ENCODE data around the gene RAB21.
"Not testable (repeated sequence)": the region's sequence is repeated elsewhere in the genome, so short reads cannot be mapped to it uniquely, and the experiment has no call there.

Gene RAB21

DNA sequence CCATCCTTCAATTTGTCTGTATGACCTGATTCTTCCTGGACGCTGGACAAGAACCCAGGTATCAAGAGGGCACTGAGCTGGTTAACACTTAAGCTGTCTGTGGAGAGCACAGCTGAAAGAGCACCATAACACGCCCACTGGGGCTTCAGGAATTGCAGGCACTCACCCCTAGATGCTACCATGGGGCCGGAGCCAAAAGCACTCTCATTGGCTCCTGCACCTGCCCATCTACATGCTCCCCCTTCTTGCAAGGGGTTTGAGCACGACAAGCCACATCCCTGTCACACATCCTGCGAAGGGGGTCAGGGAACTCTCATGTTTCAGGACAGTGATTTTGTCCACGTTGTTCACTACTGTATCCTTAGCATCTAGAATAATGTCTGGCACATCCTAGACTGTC, 49.8 kb downstream of the RAB21 start:
- DNase-seq = no peak

DNA sequence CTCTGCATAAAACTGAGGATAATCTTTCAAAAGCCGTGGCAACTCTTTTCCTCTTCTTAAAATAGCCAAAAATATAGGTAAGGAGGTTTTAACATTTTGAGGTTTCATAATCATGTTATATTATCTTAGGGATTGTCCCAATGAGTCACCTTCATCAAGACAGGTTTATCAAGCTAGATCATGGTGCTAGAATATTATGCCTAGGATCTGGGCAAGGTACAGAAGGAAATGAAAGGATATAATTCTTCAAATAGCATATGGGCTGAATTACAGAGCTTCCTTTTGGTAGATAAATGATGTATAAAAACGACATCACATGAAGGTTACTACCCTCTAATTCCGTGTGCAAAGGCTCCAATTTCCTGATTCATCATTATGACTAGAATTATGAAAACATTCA, 56.3 kb downstream of the RAB21 start:
- no peak for DNase-seq

DNA sequence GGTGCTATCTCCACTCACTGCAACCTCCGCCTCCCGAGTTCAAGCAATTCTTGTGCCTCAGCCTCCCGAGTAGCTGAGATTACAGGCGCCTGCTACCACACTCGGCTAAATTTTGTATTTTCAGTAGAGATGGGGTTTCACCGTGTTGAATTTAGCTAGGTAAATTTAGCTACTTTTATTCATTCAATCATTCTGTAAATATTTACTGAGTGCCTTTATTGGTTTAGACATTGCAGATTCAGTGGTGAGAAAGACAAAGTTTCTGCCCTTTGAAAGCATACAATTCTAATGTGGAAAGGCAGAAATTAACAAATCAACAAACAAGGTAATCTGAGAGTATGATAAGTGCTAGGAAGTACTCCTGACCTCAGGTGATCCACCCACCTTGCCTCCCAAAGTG, 60.6 kb downstream of the RAB21 start:
- DNase-seq = not testable (repeated sequence)

DNA sequence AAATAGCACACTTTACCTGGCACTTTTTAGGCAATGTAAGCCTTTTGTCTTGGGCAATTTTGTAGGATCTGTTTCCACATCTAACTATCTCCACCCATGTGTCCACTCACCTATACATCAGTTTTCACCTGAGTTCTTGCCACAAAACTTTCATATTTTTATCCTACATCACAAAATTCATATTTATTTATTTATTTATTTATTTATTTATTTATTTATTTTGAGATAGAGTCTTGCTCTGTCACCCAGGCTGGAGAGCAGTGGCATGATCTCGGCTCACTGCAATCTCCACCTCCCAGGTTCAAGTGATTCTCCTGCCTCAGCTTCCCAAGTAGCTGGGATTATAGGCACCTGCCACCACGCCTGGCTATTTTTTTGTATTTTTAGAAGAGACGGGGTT, 67.4 kb downstream of the RAB21 start:
- not testable (repeated sequence) for DNase-seq

DNA sequence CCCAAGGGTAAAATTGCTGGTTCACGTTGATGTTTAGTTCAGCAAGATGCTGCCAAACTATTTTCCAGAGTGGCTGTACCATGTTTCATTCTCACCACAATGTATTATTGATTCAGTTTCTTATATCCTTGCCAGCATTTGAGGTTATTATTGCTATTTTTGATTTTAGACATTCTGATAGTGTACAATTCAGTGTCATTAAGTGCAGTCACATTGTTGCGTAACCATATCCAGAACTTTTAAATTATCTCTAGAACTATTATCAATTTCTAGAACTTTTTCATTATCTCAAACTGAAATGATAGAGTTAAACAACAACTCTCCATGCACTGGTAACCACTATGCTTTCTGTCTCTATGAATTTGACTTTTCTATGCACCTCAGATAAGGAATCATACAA, 74.2 kb downstream of the RAB21 start:
- DNase-seq = no peak

DNA sequence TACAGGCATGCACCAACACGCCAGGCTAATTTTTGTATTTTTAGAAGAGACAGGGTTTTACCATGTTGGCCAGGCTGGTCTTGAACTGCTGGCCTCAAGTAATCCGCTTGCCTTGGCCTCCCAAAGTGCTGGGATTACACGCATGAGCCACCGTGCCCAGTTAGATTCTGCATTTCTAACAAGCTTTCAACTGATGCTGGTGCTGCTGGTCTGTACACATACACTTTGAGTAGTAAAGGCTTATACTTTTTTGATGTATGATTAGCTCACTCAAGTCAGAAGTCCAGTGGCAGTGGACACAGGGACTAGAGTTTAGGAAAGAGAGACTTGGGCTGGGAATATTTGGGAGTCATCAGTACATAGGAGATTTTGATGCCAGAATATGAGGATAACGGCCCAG, 82.7 kb downstream of the RAB21 start:
- DNase-seq = no peak

DNA sequence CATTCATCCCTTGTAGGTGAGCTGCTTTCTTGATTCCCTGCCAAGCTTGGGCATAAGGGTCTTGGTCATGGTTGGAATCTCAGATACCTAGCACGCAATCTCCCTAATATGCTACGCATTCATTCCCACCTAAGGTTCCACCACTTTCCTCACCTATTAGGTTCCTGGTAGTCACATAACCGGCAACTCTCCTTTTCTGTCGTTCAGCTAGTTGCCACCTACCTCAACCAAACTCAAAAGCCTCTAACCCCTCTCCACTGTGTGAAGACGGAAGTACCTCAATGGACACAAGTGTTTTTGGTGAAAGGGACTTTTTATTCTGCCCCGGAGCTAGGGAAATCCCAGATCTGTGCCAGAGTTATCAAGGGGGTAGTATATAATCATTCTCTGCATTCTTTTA, 83.6 kb downstream of the RAB21 start:
- DNase-seq = no peak

- DNase-seq = no peak
Measured at GRCh38 chr12:71838676-71839075, 84.0 kb downstream of the RAB21 start.

DNA sequence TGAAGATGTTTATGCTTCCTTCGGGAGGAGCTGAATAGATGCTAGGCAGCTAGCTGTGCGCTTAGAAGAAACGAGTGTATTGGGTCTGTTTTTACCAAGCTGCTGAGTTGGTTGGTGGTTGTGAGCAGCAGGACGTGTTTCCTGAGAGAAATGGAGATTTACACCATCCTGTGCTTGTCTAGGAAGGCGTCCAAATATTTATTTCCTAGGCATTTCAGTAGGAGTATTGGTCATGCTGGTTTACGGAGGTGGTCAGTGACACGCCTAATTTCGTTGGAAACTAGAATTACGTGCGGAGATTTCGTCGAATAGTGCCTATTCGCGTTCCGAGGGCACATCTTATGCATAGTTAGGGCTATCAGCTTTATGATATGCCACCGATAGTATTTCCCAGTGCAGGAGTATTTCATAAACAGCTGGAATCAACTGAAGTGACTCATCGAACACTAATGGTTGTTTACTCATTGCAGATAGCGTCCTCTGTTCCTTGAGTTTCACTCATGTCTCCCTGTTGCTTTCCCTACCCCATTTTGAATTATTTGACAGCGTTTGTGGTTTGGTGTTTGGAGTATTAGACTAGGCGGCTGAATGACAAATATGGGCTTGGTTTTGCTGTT, 85.7 kb downstream of the RAB21 start:
- no peak for DNase-seq

DNA sequence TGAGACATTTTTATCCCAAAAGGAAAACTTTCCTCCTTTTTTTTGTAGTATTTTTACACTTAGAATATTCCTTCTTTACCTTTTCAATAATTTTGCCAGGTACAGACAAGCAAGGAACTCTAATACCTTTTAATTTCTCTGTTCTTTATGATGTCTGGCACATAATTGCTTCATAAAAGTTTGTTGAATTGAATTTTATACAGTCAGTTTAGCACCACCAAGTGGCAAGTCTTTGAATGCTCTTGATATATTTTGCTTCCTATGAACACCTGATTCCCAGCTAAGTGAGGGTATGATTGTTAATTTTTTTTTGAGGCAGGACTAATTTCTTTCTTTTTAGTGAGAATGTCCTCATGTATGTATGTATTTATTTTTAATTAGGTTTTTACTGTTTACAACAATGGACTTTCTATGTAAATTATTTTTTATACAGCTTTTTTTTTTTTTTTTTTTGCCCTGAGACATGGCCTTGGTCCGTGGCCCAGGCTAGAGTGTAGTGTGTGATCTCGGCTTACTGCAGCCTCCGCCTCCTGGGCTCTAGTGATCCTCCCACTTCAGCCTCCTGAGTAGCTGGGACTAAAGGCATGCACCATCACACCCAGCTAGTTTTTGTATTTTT, 91.8 kb downstream of the RAB21 start:
- no peak for DNase-seq

GRCh38 chr12:71848212-71848611, 93.5 kb downstream of the RAB21 start:
- no peak for DNase-seq

GRCh38 chr12:71849109-71849851, 94.6 kb downstream of the RAB21 start:
- DNase-seq = no peak
